Hepatocyte (in vitro differentiated cells): ENCODE data around the gene KANK4. TPM values are rescaled to one million over a fixed set of nuclear protein-coding genes. Genes with fewer than 3 reads are reported as not detected.

ENCODE experiments used
- DNase-seq: peaks from one replicate; pipeline ENCODE4 v3.0.0-alpha.2; 2016; ENCODE audit warnings: low spot score
- H2AFZ ChIP-seq: fragments of 200-600 bp; sonication (generic); 2 replicates; pipeline ENCODE4 v1.6.0; 2016; ENCODE audit warnings: antibody characterized with exemption, mild to moderate bottlenecking
- H3K27ac ChIP-seq: fragments of 200-600 bp; sonication (generic); 2 replicates; pipeline ENCODE4 v1.5.1; 2016; ENCODE audit warnings: mild to moderate bottlenecking
- H3K27me3 ChIP-seq: fragments of 200-600 bp; sonication (generic); 2 replicates; pipeline ENCODE4 v1.6.1; 2016
- H3K36me3 ChIP-seq: fragments of 200-600 bp; sonication (generic); replicated peaks from 2 replicates; pipeline ENCODE4 v1.5.1; 2016; ENCODE audit warnings: low read depth; ENCODE audit not compliant: insufficient read depth
- H3K4me1 ChIP-seq: fragments of 200-600 bp; sonication (generic); 2 replicates; pipeline ENCODE4 v1.5.1; 2016; ENCODE audit warnings: mild to moderate bottlenecking, moderate library complexity; ENCODE audit not compliant: insufficient read depth
- H3K4me2 ChIP-seq: fragments of 200-600 bp; sonication (generic); 2 replicates; pipeline ENCODE4 v1.6.0; 2016
- H3K4me3 ChIP-seq: fragments of 200-600 bp; sonication (generic); 2 replicates; pipeline ENCODE4 v1.5.1; 2016; ENCODE audit warnings: mild to moderate bottlenecking
- H3K79me2 ChIP-seq: fragments of 200-600 bp; sonication (generic); 2 replicates; pipeline ENCODE4 v1.6.0; 2017; ENCODE audit warnings: mild to moderate bottlenecking
- H3K9me2 ChIP-seq: fragments of 200-600 bp; sonication (generic); replicated peaks from 2 replicates; pipeline ENCODE4 v1.6.0; 2017; ENCODE audit warnings: mild to moderate bottlenecking; ENCODE audit not compliant: insufficient read depth
- H3K9me3 ChIP-seq: fragments of 200-600 bp; sonication (generic); 2 replicates; pipeline ENCODE4 v1.5.1; 2016; ENCODE audit warnings: low read depth, mild to moderate bottlenecking
- H4K20me1 ChIP-seq: fragments of 200-600 bp; sonication (generic); 2 replicates; pipeline ENCODE4 v1.6.0; 2016; ENCODE audit warnings: mild to moderate bottlenecking; ENCODE audit not compliant: insufficient read depth, poor library complexity, severe bottlenecking
- EZH2 ChIP-seq: fragments of 200-600 bp; sonication (generic); IDR thresholded peaks from 2 replicates; pipeline ENCODE4 v1.6.1; 2016; ENCODE audit warnings: antibody characterized with exemption, mild to moderate bottlenecking, borderline replicate concordance
- EZH2phosphoT487 ChIP-seq: fragments of 200-600 bp; sonication (generic); IDR thresholded peaks from one replicate; pipeline ENCODE4 v1.6.1; 2018; ENCODE audit warnings: antibody characterized with exemption, mild to moderate bottlenecking, low read depth, moderate library complexity; ENCODE audit not compliant: unreplicated experiment, severe bottlenecking
- WGBS: methylation state at CpG from one replicate; pipeline ENCODE4 v1.1.6; 2016; ENCODE audit warnings: low lambda C conversion rate; ENCODE audit errors: missing lambda C conversion rate; 5-methylcytosine and 5-hydroxymethylcytosine counted together
- polyA plus RNA-seq: library from polyadenylated mRNA; unstranded; fragments of >200 nt; fragmentation: Nextera tagmentation; extraction: Ambion mirVana; gene quantifications from 2 replicates; pipeline ENCODE4 v1.2.1, GENCODE V29; 2016
- total RNA-seq: library from RNA; depleted of rRNA; stranded (reverse); fragments of >200 nt; gene quantifications from 2 replicates; pipeline ENCODE4 v1.2.3, GENCODE V29; 2014
- TF ChIP-seq, protein P1 (sequence below): fragments of 200-600 bp; sonication (generic); IDR thresholded peaks from 2 replicates; pipeline ENCODE4 v1.5.1; 2016; ENCODE audit warnings: antibody characterized with exemption, mild to moderate bottlenecking; ENCODE audit not compliant: poor library complexity

KANK4 gene
- total and polyA plus RNA-seq, 2 experiments from 2014 or later = 6.0 to 7.7 TPM

GRCh38 chr1:62353853-62354252 is 34.6 kb upstream of the KANK4 start:
- no peak overlapping the region for H3K4me2 ChIP-seq
- no peak overlapping the region for H2AFZ ChIP-seq
- no peaks in the 10 kb centered on the region for H3K4me1 ChIP-seq
- no peak overlapping the region for H3K4me3 ChIP-seq
- 73% methylated on average over 3 of the region's 3 CpGs for WGBS
- H3K9me2 ChIP-seq = no peaks in the 10 kb centered on the region
- no peaks in the 10 kb centered on the region for H3K27me3 ChIP-seq
- TF ChIP-seq EZH2 = no peak
- no peak for TF ChIP-seq EZH2phosphoT487
- TF ChIP-seq, protein P1, sequence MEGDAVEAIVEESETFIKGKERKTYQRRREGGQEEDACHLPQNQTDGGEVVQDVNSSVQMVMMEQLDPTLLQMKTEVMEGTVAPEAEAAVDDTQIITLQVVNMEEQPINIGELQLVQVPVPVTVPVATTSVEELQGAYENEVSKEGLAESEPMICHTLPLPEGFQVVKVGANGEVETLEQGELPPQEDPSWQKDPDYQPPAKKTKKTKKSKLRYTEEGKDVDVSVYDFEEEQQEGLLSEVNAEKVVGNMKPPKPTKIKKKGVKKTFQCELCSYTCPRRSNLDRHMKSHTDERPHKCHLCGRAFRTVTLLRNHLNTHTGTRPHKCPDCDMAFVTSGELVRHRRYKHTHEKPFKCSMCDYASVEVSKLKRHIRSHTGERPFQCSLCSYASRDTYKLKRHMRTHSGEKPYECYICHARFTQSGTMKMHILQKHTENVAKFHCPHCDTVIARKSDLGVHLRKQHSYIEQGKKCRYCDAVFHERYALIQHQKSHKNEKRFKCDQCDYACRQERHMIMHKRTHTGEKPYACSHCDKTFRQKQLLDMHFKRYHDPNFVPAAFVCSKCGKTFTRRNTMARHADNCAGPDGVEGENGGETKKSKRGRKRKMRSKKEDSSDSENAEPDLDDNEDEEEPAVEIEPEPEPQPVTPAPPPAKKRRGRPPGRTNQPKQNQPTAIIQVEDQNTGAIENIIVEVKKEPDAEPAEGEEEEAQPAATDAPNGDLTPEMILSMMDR = no peak
- H3K9me3 ChIP-seq = no peaks in the 10 kb centered on the region
- H4K20me1 ChIP-seq = no peaks in the 10 kb centered on the region
- H3K36me3 ChIP-seq = no peaks in the 10 kb centered on the region
- DNase-seq = no peak
- no peak overlapping the region for H3K27ac ChIP-seq
- no peaks in the 10 kb centered on the region for H3K79me2 ChIP-seq

- H4K20me1 ChIP-seq = no peaks in the 10 kb centered on the region
- no peaks in the 10 kb centered on the region for H3K27me3 ChIP-seq
- no peaks in the 10 kb centered on the region for H3K9me2 ChIP-seq
- H3K79me2 ChIP-seq = no peaks in the 10 kb centered on the region
- H3K4me3 ChIP-seq = no peak overlapping the region
- no peak for TF ChIP-seq EZH2
- TF ChIP-seq EZH2phosphoT487 = no peak
- TF ChIP-seq, protein P1 = no peak
- WGBS = 78% methylated on average over 4 of the region's 4 CpGs
- no peaks in the 10 kb centered on the region for H3K4me1 ChIP-seq
- no peaks in the 10 kb centered on the region for H3K9me3 ChIP-seq
- no peak overlapping the region for H3K4me2 ChIP-seq
- H2AFZ ChIP-seq = no peak overlapping the region
- no peak overlapping the region for H3K27ac ChIP-seq
- H3K36me3 ChIP-seq = no peaks in the 10 kb centered on the region
- no peak for DNase-seq
Measured at GRCh38 chr1:62352387-62352786, 33.2 kb upstream of the KANK4 start.

GRCh38 chr1:62349470-62350233 is 30.4 kb upstream of the KANK4 start:
- TF ChIP-seq EZH2 (no peak), EZH2phosphoT487 (no peak)
- TF ChIP-seq, protein P1 = no peak
- Histone ChIP-seq H3K4me1 (no peaks in the 10 kb centered on the region), H4K20me1 (no peaks in the 10 kb centered on the region), H3K9me2 (no peaks in the 10 kb centered on the region), H3K27ac (no peak overlapping the region), H2AFZ (no peak overlapping the region), H3K9me3 (no peaks in the 10 kb centered on the region), H3K4me2 (no peak overlapping the region), H3K79me2 (no peaks in the 10 kb centered on the region), H3K4me3 (no peak overlapping the region), H3K27me3 (no peaks in the 10 kb centered on the region), H3K36me3 (no peaks in the 10 kb centered on the region)
- 92% methylated on average over 2 of the region's 2 CpGs for WGBS
- DNase-seq = no peak
